ENCODE measurements around the gene MAPT.

MAPT gene

DNA sequence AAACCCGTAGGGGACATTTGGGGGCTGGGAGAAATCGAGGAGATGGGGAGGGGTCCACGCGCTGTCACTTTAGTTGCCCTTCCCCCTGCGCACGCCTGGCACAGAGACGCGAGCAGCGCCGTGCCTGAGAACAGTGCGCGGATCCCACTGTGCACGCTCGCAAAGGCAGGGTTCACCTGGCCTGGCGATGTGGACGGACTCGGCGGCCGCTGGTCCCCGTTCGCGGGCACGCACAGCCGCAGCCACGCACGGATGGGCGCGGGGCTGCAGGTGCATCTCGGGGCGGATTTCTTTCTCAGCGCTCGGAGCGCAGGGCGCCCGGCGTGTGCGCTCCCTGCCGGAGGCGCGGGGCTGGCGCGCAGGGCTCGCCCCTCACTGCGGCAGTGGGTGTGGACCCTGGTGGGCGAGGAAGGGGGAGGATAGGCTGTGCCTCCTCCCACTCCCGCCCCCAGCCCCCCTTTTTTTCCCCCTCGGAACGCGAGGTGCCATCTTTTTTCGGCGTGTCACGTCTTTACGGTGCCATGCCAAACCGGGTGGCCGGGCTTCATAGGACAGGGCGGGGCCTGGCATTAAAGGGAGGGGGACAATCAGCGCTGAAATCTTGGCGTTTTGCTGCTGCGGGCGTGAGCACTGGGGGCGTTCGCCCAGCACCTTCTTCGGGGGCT is 1.1 kb downstream of the MAPT start:
- no peaks in the 10 kb centered on the region for H3K36me3 ChIP-seq
- no peaks in the 10 kb centered on the region for H3K9me3 ChIP-seq
- H3K27ac ChIP-seq = no peak overlapping the region
- no peak for DNase-seq
- intact Hi-C loops (cut with DNase I; ENCODE audit: low total_unique reads) = no loop called here
- TF ChIP-seq, protein P1, sequence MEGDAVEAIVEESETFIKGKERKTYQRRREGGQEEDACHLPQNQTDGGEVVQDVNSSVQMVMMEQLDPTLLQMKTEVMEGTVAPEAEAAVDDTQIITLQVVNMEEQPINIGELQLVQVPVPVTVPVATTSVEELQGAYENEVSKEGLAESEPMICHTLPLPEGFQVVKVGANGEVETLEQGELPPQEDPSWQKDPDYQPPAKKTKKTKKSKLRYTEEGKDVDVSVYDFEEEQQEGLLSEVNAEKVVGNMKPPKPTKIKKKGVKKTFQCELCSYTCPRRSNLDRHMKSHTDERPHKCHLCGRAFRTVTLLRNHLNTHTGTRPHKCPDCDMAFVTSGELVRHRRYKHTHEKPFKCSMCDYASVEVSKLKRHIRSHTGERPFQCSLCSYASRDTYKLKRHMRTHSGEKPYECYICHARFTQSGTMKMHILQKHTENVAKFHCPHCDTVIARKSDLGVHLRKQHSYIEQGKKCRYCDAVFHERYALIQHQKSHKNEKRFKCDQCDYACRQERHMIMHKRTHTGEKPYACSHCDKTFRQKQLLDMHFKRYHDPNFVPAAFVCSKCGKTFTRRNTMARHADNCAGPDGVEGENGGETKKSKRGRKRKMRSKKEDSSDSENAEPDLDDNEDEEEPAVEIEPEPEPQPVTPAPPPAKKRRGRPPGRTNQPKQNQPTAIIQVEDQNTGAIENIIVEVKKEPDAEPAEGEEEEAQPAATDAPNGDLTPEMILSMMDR (IDR thresholded peaks at IDR 0.05) = no peak
- peak overlapping the region; percentile 62 to 69 for H3K4me3 ChIP-seq
- peaks cover 0 to 38% of the 10 kb centered on the region in 2 donors for H3K27me3 ChIP-seq
- peaks cover 0 to 35% (median 27%) of the 10 kb centered on the region in 4 donors for H3K4me1 ChIP-seq

DNA sequence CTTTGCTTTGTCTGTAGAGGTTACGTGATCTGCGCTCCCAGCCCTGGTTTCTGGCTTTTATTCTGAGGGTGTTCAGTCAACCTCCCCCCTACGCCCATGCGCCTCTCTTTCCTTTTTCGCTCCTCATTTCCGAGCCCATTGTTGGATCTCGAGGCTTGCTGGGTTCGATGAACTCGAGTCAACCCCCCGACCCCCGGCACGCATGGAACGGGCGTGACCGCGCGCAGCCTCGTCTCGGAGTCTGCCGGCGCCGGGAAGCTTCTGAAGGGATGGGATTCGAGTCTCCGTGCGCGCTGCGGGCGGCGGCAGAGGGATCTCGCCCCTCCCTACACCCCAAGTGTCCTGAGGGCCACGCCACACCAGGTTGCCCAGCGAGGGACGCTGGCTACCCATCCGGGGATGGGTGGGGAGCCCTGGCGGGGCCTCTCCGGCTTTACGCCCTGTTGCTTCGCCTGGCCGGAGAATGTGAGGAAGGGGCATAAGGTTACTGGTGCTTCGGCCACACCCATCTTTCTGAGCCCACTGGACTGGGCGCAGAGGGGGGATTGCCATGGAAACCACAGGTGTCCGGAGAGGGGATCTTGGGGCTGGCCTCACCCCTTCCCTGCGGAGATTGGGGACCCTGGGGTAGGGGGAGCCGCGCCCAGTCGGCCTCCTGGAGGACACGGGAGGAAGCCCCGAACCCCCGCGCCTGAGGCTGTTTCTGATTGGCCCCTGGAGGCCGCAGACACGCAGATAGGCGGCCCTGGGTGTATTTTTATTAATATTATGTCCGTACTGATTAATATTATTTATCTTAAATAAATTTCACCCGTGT is 1.8 kb downstream of the MAPT start:
- no peak for DNase-seq
- TF ChIP-seq, protein P1 (IDR thresholded peaks at IDR 0.05) = no peak
- intact Hi-C loops (cut with DNase I; ENCODE audit: low total_unique reads) = no loop called here
- H3K27ac ChIP-seq = no peak overlapping the region
- peak overlapping the region; percentile 62 to 69 for H3K4me3 ChIP-seq
- no peaks in the 10 kb centered on the region for H3K36me3 ChIP-seq
- no peaks in the 10 kb centered on the region for H3K9me3 ChIP-seq
- peaks cover 0 to 38% of the 10 kb centered on the region in 2 donors for H3K27me3 ChIP-seq
- peaks cover 0 to 35% (median 27%) of the 10 kb centered on the region in 4 donors for H3K4me1 ChIP-seq

DNA sequence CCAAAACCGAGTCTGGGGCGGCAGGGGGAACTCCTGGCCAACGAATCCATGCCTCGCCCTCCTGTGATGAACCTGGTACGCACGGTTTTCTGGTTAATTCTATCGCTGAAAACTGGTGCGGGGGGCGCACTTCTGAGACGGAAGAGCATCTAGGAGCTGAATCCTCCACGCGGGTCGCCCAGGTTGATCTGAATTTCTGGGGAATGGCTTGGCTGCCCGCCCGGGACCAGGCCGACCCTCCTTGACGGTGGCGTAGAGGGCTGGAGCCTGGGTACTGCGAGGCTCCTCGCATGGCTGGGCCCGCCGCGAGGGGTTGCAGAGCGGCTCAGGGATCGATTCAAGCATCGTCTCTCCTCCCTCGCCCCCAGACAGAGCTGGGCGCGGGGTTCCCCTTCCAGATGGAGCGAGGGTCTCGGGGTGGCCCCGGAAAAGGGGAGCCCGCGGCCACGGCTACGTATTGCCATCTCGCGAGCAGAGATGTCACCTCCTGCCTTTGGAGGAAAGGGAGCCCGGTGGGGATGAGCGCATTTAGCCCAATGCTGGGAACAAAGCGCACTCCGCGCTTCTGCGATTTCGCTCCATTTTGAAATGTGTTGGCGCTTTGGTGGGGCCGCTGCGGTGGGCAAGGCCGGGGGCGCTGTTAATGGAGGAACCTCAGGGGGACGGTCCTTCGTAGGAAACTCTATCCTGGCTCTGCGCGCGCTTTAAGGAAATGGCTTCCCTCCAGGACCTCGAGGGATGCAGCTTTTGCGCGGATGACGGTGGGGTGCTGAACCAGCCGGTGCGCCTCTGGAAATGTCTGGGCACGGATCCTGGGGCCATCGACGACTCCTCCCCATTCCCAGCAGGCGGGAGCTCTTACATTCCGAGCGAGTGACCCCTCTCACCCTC is 2.7 kb downstream of the MAPT start:
- intact Hi-C loops (cut with DNase I; ENCODE audit: low total_unique reads) = no loop called here
- Histone ChIP-seq H3K4me3 (no peak overlapping the region), H3K4me1 (peaks cover 0 to 35% (median 27%) of the 10 kb centered on the region in 4 donors), H3K27ac (no peak overlapping the region), H3K9me3 (no peaks in the 10 kb centered on the region), H3K36me3 (no peaks in the 10 kb centered on the region), H3K27me3 (peaks cover 0 to 38% of the 10 kb centered on the region in 2 donors)
- TF ChIP-seq, protein P1 (IDR thresholded peaks at IDR 0.05) = no peak
- DNase-seq = no peak

DNA sequence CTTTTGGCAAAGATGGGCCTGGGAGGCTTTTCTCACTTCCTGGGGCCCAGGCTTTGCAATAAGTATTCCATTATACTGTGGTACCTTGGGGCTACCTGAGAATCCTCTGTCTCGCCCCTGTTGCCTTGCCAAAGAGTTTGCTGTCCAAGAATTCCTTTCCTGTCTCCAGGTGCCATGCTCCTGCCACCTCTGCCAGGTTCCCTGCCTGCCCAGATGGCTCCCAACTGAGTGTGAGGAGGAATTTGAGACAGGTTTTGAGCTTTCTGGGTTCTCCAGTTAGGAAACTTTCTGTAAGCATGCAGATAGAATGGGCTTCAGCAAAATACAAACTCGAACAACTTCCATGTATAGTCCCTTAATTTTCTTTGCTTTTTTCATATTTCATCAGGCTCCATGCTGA is 5.8 kb downstream of the MAPT start:
- intact Hi-C loops (cut with DNase I; ENCODE audit: low total_unique reads) = no loop called here
- Histone ChIP-seq H3K36me3 (no peaks in the 10 kb centered on the region), H3K4me1 (peaks cover 0 to 27% (median 18%) of the 10 kb centered on the region in 4 donors), H3K9me3 (no peaks in the 10 kb centered on the region), H3K4me3 (no peak overlapping the region), H3K27ac (no peak overlapping the region), H3K27me3 (peaks cover 0 to 38% of the 10 kb centered on the region in 2 donors)
- no peak for DNase-seq
- TF ChIP-seq, protein P1 (IDR thresholded peaks at IDR 0.05) = no peak

DNA sequence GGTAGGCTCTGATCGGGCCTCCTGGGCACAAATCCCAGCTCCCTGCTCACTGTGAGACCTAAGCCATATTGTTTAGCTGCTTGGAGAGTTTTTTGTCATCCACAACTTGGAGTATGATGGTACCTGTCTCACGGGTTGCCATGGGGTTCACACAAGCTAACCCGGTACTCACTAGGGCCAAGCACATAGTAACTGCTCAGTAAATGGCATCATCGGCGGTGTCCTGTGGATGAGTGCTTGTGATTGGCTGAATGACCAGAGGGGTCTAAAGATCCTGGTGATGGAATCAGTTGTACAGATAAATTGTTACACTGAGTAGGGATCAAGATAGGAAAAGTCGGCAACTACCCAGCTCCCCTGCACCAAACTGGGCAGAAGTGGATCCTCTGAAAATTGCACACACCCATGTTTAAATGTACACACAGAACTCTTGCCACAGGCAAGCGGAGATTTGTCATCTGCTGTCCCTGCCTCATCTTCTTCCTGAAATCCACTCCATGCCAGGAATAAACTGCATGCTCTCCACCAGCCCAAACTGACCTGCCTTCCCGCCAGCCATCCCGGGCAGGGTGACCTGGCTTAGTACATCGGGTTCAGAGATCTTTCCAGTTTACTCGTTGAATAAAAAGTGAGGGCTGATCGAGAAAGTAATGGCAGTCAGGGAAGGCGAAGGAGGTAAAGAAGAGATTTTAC is 6.5 kb downstream of the MAPT start:
- no peaks in the 10 kb centered on the region for H3K9me3 ChIP-seq
- no peak overlapping the region for H3K27ac ChIP-seq
- intact Hi-C loops (cut with DNase I; ENCODE audit: low total_unique reads) = no loop called here
- H3K36me3 ChIP-seq = no peaks in the 10 kb centered on the region
- H3K4me3 ChIP-seq = no peak overlapping the region
- TF ChIP-seq, protein P1 (IDR thresholded peaks at IDR 0.05) = no peak
- peaks cover 0 to 20% (median 11%) of the 10 kb centered on the region in 4 donors for H3K4me1 ChIP-seq
- DNase-seq = no peak
- peaks cover 0 to 36% of the 10 kb centered on the region in 2 donors for H3K27me3 ChIP-seq
